Testis (tissue), 2 donors: ENCODE measurements around the gene TWIST2.

ENCODE experiments used
- POLR2A ChIP-seq: fragments of 450-650 bp; IDR thresholded peaks from one replicate; pipeline ENCODE4 v1.6.1; 2017; ENCODE audit warnings: antibody characterized with exemption, mild to moderate bottlenecking, moderate library complexity
- TF ChIP-seq, protein P1 (sequence below), 3 experiments: fragments of 450-650 bp in 2 of 3; fragments of 200-600 bp in 1 of 3; sonication (generic) in 1 of 3; IDR thresholded peaks; one replicate each; pipeline ENCODE4 v1.5.1; 2016 to 2019; ENCODE audit warnings: antibody characterized with exemption in 3 of 3, mild to moderate bottlenecking in 2 of 3, moderate library complexity in 1 of 3

DNA sequence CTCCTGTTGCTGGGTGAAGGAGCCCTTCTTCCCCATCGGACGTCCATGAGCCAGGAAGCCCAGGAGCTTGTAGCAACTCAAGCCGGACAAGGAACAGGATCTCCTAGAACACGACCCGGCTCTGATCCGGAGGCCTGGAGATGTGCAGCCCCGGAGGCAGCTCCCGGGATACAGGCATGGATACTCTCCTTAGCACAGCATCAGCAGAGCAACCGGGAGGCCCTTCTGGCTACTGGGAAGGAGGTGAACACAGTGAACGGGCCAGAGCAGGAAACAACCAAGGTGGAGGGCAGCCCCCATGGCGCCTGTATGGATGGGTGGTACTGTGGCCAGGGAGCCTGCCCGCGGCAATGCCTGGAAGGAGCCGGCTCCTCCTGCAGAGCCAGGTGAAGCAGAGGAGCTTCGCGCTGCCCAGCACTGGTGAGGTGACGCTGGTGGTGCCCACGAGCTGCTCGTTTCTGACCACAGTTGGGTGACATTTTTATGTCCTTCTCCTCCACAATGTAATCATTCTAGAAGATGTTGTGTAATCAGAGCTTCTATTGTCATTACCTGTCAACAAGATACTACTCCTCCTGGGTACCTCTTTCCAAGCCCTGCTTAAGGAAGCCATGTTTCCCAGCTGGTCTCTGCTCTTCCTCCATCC, 94.3 kb downstream of the TWIST2 start:
- TF ChIP-seq, protein P1, sequence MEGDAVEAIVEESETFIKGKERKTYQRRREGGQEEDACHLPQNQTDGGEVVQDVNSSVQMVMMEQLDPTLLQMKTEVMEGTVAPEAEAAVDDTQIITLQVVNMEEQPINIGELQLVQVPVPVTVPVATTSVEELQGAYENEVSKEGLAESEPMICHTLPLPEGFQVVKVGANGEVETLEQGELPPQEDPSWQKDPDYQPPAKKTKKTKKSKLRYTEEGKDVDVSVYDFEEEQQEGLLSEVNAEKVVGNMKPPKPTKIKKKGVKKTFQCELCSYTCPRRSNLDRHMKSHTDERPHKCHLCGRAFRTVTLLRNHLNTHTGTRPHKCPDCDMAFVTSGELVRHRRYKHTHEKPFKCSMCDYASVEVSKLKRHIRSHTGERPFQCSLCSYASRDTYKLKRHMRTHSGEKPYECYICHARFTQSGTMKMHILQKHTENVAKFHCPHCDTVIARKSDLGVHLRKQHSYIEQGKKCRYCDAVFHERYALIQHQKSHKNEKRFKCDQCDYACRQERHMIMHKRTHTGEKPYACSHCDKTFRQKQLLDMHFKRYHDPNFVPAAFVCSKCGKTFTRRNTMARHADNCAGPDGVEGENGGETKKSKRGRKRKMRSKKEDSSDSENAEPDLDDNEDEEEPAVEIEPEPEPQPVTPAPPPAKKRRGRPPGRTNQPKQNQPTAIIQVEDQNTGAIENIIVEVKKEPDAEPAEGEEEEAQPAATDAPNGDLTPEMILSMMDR (IDR thresholded peaks at IDR 0.05), result no peak
- TF ChIP-seq POLR2A, result no peak
